Measurements from ENCODE around the gene FRMD4A. TPM values are rescaled to one million over a fixed set of nuclear protein-coding genes. Genes with fewer than 3 reads are reported as not detected.

Gene FRMD4A
- total and polyA plus RNA-seq, 7 donors: 2.9 to 9.1 (median 6.2) TPM

DNA sequence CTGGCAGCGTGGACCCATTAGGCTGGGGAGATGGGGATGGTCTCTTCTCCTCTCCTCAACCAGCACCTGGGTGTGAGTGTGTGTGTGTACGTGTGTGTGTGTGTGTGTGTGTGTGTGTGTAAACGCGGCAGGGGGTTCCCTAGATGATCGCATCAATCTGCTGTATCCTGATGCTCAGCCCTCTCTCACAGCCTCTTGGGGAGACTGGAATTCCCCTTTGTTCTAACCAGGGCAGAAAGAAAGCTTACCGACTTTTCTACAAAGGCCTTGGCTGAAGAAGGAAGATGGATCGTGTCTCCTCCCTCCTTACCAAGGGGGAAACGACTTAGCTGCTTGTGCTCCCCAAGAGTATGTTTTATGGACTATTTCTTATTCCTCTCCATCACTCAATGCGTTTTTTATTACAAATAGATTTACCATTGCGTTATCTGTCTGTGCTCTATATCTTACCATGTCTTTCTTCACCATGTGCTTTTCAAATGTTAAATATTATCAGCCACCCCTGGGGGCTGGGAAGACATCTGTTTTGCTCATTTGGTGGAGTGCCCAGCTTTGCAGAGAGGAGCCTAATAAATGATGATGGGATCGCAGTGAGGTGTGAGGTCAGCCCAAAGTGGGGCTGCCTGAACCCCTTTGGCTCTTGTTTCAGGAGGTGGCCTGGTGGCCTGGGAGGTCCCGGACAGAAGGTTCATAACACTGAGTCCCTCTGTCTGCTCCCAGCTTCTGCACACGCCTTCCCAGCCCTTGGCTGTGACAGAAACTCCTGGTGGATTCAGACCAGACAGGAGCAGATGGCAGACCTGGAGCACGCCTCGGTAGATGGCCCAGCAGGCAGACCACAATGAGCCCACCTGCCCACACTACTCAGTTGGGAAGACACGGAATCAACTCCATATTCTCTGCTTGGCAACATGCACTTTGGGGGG lies 481.9 kb downstream of the FRMD4A start:
- H3K9me3 ChIP-seq: no peaks in the 10 kb centered on the region
- H3K4me3 ChIP-seq: no peak overlapping the region
- no peaks in the 10 kb centered on the region for H3K27me3 ChIP-seq (ENCODE audit: insufficient read depth in 3 of 3, low read length in 2 of 3)
- 51 to 53% (median 52%) methylated on average over 16 of the region's 16 CpGs for WGBS, 3 donors
- no peak for DNase-seq
- no peak for ATAC-seq
- no peaks in the 10 kb centered on the region for H3K36me3 ChIP-seq (ENCODE audit: insufficient read depth in 1 of 2, low read depth in 1 of 2)
- H3K27ac ChIP-seq: no peak overlapping the region
- intact Hi-C loops (cut with DNase I): no loop called here
- H3K4me1 ChIP-seq: no peaks in the 10 kb centered on the region
- TF ChIP-seq, protein P1, sequence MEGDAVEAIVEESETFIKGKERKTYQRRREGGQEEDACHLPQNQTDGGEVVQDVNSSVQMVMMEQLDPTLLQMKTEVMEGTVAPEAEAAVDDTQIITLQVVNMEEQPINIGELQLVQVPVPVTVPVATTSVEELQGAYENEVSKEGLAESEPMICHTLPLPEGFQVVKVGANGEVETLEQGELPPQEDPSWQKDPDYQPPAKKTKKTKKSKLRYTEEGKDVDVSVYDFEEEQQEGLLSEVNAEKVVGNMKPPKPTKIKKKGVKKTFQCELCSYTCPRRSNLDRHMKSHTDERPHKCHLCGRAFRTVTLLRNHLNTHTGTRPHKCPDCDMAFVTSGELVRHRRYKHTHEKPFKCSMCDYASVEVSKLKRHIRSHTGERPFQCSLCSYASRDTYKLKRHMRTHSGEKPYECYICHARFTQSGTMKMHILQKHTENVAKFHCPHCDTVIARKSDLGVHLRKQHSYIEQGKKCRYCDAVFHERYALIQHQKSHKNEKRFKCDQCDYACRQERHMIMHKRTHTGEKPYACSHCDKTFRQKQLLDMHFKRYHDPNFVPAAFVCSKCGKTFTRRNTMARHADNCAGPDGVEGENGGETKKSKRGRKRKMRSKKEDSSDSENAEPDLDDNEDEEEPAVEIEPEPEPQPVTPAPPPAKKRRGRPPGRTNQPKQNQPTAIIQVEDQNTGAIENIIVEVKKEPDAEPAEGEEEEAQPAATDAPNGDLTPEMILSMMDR (IDR thresholded peaks at IDR 0.05): no peak

DNA sequence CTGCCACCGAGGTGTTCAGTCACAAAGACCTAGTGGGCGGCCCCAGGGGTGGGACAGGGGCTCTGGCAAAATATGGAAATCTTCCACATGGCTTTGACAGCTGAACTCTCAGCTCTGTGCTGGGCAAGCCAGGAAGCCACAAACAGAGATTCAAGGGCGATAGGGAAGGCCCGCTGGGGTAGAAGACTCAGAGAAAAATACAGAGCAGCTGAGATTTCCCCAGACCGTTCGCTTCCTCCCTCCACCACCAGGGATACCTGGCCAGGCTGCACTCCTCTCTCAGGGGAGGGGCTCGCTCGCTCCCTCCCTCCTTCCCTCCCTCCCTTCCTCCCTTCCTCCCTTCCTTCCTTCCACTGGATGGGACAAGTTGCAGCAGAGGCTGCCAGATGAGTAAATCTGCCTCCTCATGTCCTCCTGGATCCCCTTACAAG lies 483.5 kb downstream of the FRMD4A start:
- no peaks in the 10 kb centered on the region for H3K4me1 ChIP-seq

DNA sequence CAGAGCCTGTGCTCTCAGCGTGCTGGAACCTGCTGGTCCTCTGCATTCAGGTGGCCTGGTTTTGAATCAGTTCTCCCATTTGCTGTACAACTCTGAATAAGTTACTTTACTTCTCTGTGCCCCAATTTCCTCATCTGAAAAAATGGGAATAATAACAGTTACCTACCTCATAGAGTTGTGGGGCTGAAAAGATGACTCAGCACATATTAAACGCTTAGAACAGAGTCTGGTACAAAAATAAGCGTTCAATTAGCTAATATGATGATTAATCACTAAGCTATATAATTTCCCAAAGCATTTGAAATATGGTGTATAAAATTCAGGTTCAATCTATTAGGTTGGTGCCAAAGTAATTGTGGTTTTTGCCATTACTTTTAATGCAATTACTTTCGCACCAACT lies 484.8 kb downstream of the FRMD4A start:
- Histone ChIP-seq H3K27me3 (ENCODE audit: insufficient read depth in 3 of 3, low read length in 2 of 3) (no peaks in the 10 kb centered on the region), H3K4me3 (no peak overlapping the region), H3K36me3 (ENCODE audit: insufficient read depth in 1 of 2, low read depth in 1 of 2) (no peaks in the 10 kb centered on the region), H3K9me3 (no peaks in the 10 kb centered on the region), H3K4me1 (no peaks in the 10 kb centered on the region), H3K27ac (no peak overlapping the region)
- intact Hi-C loops (cut with DNase I): no loop called here
- ATAC-seq (no peak), DNase-seq (no peak)
- WGBS, 3 donors: 67 to 80% (median 79%) methylated on average over 4 of the region's 4 CpGs
- TF ChIP-seq, protein P1 (IDR thresholded peaks at IDR 0.05): no peak

More for the DNA sequence above, 483.5 kb downstream of the FRMD4A start:
- ATAC-seq: no peak
- no peak for DNase-seq
- no peaks in the 10 kb centered on the region for H3K27me3 ChIP-seq (ENCODE audit: insufficient read depth in 3 of 3, low read length in 2 of 3)
- TF ChIP-seq, protein P1 (IDR thresholded peaks at IDR 0.05): no peak
- 37 to 46% (median 38%) methylated on average over 8 of the region's 8 CpGs for WGBS, 3 donors
- H3K36me3 ChIP-seq (ENCODE audit: insufficient read depth in 1 of 2, low read depth in 1 of 2): no peaks in the 10 kb centered on the region
- H3K9me3 ChIP-seq: no peaks in the 10 kb centered on the region
- intact Hi-C loops (cut with DNase I): no loop called here
- H3K4me3 ChIP-seq: no peak overlapping the region
- no peak overlapping the region for H3K27ac ChIP-seq

DNA sequence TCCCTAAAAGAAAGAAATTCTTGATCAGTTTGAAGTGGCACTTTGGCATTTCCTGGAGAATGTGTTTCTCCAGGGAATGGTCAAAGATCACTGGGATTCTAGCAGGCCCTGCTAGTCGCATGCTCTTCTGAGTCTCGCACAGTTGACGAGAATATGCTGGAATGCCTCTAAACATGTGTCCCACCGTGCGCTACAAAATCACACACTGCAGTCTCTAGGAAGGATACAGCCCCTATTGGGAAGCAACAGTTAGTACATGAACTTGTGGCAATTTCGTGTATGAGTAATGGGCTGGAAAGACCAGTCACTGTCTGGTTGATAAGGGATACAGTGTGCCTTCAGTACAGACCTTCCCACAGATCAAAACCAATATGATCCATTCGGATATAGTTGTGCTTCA lies 486.1 kb downstream of the FRMD4A start:
- 89 to 93% (median 91%) methylated on average over 7 of the region's 7 CpGs for WGBS, 3 donors
- H3K27me3 ChIP-seq (ENCODE audit: insufficient read depth in 3 of 3, low read length in 2 of 3): no peaks in the 10 kb centered on the region
- ATAC-seq (no peak), DNase-seq (no peak)
- TF ChIP-seq, protein P1 (IDR thresholded peaks at IDR 0.05): no peak
- H3K36me3 ChIP-seq (ENCODE audit: insufficient read depth in 1 of 2, low read depth in 1 of 2): no peaks in the 10 kb centered on the region
- no peaks in the 10 kb centered on the region for H3K9me3 ChIP-seq
- H3K27ac ChIP-seq: no peak overlapping the region
- intact Hi-C loops (cut with DNase I): no loop called here
- H3K4me1 ChIP-seq: no peaks in the 10 kb centered on the region
- H3K4me3 ChIP-seq: no peak overlapping the region

All from psoas muscle (tissue), 8 donors.